Stimulated activated CD8-positive, alpha-beta memory T cell treated with anti-CD3 and anti-CD28 coated beads, Interleukin-7, amount 100 ng/mL, for 1 hour (primary cell): Measurements from ENCODE around the gene KLHL28.

Source experiments
- DNase-seq, 2 donors: peaks; one replicate each; pipeline ENCODE4 v3.0.0-alpha.2; 2020; ENCODE audit warnings: low read depth in 2 of 2

KLHL28 gene

GRCh38 chr14:44960646-44961045 is 1.1 kb downstream of the KLHL28 start:
- DNase-seq, result no peak

- DNase-seq, result no peak
Observed at GRCh38 chr14:44960146-44960545, 1.6 kb downstream of the KLHL28 start.

GRCh38 chr14:44959538-44959937 is 2.2 kb downstream of the KLHL28 start:
- DNase-seq, result no peak

- DNase-seq, result no peak
Observed at GRCh38 chr14:44956866-44957265, 4.9 kb downstream of the KLHL28 start.

GRCh38 chr14:44955528-44955927 is 6.2 kb downstream of the KLHL28 start:
- DNase-seq, result no peak

GRCh38 chr14:44954750-44955149 is 7.0 kb downstream of the KLHL28 start:
- DNase-seq, result no peak

GRCh38 chr14:44952391-44953110 is 9.2 kb downstream of the KLHL28 start:
- no peak for DNase-seq

- DNase-seq, result no peak
Observed at GRCh38 chr14:44951051-44951450, 10.7 kb downstream of the KLHL28 start.

GRCh38 chr14:44945264-44945663 is 16.5 kb downstream of the KLHL28 start:
- no peak for DNase-seq

- no peak for DNase-seq
Observed at GRCh38 chr14:44944107-44944506, 17.6 kb downstream of the KLHL28 start.

GRCh38 chr14:44942436-44942835 is 19.3 kb downstream of the KLHL28 start:
- no peak for DNase-seq

GRCh38 chr14:44941591-44941990 is 20.2 kb downstream of the KLHL28 start:
- DNase-seq, result no peak

- DNase-seq, result no peak
Observed at GRCh38 chr14:44940944-44941343, 20.8 kb downstream of the KLHL28 start.

GRCh38 chr14:44940211-44940610 is 21.5 kb downstream of the KLHL28 start:
- DNase-seq, result no peak

- no peak for DNase-seq
Observed at GRCh38 chr14:44937547-44937946, 24.2 kb downstream of the KLHL28 start.

- DNase-seq, result no peak
Observed at GRCh38 chr14:44935155-44935554, 26.6 kb downstream of the KLHL28 start.

GRCh38 chr14:44928793-44929192 is 33.0 kb downstream of the KLHL28 start:
- DNase-seq, result no peak

- no peak for DNase-seq
Observed at GRCh38 chr14:44914849-44915248, 46.9 kb downstream of the KLHL28 start.

GRCh38 chr14:44912041-44912869 is 49.5 kb downstream of the KLHL28 start:
- no peak for DNase-seq

GRCh38 chr14:44910821-44911220 is 50.9 kb downstream of the KLHL28 start:
- no peak for DNase-seq

- no peak for DNase-seq
Observed at GRCh38 chr14:44901696-44902095, 60.1 kb downstream of the KLHL28 start.

- no peak for DNase-seq
Observed at GRCh38 chr14:44898551-44898950, 63.2 kb downstream of the KLHL28 start.

- DNase-seq, result no peak
Observed at GRCh38 chr14:44897845-44898151, 63.9 kb downstream of the KLHL28 start.
